CD4-positive, alpha-beta memory T cell (primary cell): ENCODE data around the gene ARMH3. TPM values are rescaled to one million over a fixed set of nuclear protein-coding genes. Genes with fewer than 3 reads are reported as not detected.

ENCODE experiments used
- CTCF ChIA-PET: fragments of 350-600 bp; sonication (Branson Sonifier 250); formaldehyde crosslinking; loops from one replicate; lab custom pipeline; 2021; ENCODE audit warnings: inconsistent platforms; ENCODE audit not compliant: partially characterized antibody; lab: Charles Lee
- POLR2A ChIA-PET: fragments of 350-600 bp; sonication (Branson Sonifier 250); formaldehyde crosslinking; loops from one replicate; lab custom pipeline; 2021; ENCODE audit not compliant: partially characterized antibody; lab: Charles Lee
- DNase-seq, 5 donors: peaks; one replicate each; pipeline versions ENCODE4 v3.0.0 to v3.0.0-alpha.2; 2020 to 2022; ENCODE audit warnings: mixed read lengths in 1 of 5
- H3K27ac ChIP-seq: one replicate; pipeline ENCODE4 v1.7.0; 2013; ENCODE audit warnings: low read depth, low read length
- H3K27me3 ChIP-seq: 2 replicates; pipeline ENCODE4 v1.7.0; 2013; ENCODE audit warnings: mild to moderate bottlenecking, low read length, moderate library complexity; ENCODE audit not compliant: insufficient read depth
- H3K36me3 ChIP-seq: 2 replicates; pipeline ENCODE4 v1.7.0; 2013; ENCODE audit warnings: mild to moderate bottlenecking, low read length, moderate library complexity; ENCODE audit not compliant: insufficient read depth
- H3K4me1 ChIP-seq: 2 replicates; pipeline ENCODE4 v1.7.0; 2013; ENCODE audit warnings: mild to moderate bottlenecking, low read length, moderate library complexity; ENCODE audit not compliant: insufficient read depth
- H3K4me3 ChIP-seq, 2 donors: one replicate each; pipeline ENCODE4 v1.7.0; 2013; ENCODE audit warnings: low read length in 2 of 2, mild to moderate bottlenecking in 1 of 2
- H3K9me3 ChIP-seq, 2 donors: one replicate each; pipeline ENCODE4 v1.7.0; 2013; ENCODE audit warnings: low read length in 2 of 2, control low read depth in 1 of 2; ENCODE audit not compliant: control insufficient read depth in 1 of 2
- H3K27ac Mint-ChIP-seq, 7 donors: one replicate each; pipeline ENCODE4 v1.8.0; 2020 to 2021; ENCODE audit warnings: mixed read lengths in 7 of 7, mild to moderate bottlenecking in 6 of 7, inconsistent platforms in 3 of 7, moderate library complexity in 3 of 7
- H3K27me3 Mint-ChIP-seq, 2 donors: one replicate each; pipeline ENCODE4 v1.8.0; 2020 to 2021; ENCODE audit warnings: mixed read lengths in 2 of 2
- H3K36me3 Mint-ChIP-seq, 2 donors: one replicate each; pipeline ENCODE4 v1.8.0; 2020 to 2021; ENCODE audit warnings: mixed read lengths in 2 of 2, inconsistent platforms in 1 of 2, mild to moderate bottlenecking in 1 of 2
- H3K4me1 Mint-ChIP-seq, 4 donors: one replicate each; pipeline ENCODE4 v1.8.0; 2020 to 2021; ENCODE audit warnings: mixed read lengths in 4 of 4, mild to moderate bottlenecking in 1 of 4
- H3K4me3 Mint-ChIP-seq, 8 donors: one replicate each; pipeline ENCODE4 v1.8.0; 2020 to 2021; ENCODE audit warnings: mixed read lengths in 8 of 8, mild to moderate bottlenecking in 7 of 8, moderate library complexity in 6 of 8, inconsistent platforms in 3 of 8
- H3K9me3 Mint-ChIP-seq, 8 donors: one replicate each; pipeline ENCODE4 v1.8.0; 2020 to 2021; ENCODE audit warnings: mixed read lengths in 8 of 8, mild to moderate bottlenecking in 5 of 8, inconsistent platforms in 3 of 8, moderate library complexity in 1 of 8
- intact Hi-C: fragments of 100-400 bp; cut with micrococcal nuclease; formaldehyde crosslinking; loops from one replicate; pipeline ENCODE4 v1.15.1; 2023
- polyA plus RNA-seq, 2 donors: library from polyadenylated mRNA; unstranded; fragments of 300-500 nt; fragmentation: Illumina TruSeq; gene quantifications; one replicate each; pipeline ENCODE4 v1.2.3, GENCODE V29; 2021
- total RNA-seq, 2 experiments: library from RNA; stranded (reverse); gene quantifications; one replicate each; pipeline ENCODE4 v1.2.3, GENCODE V29; 2021

The ARMH3 gene
- total and polyA plus RNA-seq, 4 experiments from 2014 or later: 21.9 to 31.8 (median 30.0) TPM

- intact Hi-C loops: no loop called here
- Histone ChIP-seq H3K27ac (peak overlapping the region; percentile 90), H3K4me3 (peak overlapping the region in 1 of 2 donors; percentile 49), H3K4me1 (peaks cover 42% of the 10 kb centered on the region), H3K27me3 (no peaks in the 10 kb centered on the region), H3K36me3 (no peaks in the 10 kb centered on the region), H3K9me3 (no peaks in the 10 kb centered on the region)
- H3K9me3 Mint-ChIP-seq: peaks cover 0 to 2% (median 0%) of the 10 kb centered on the region in 8 donors
- no peaks in the 10 kb centered on the region for H3K27me3 Mint-ChIP-seq
- peaks cover 0 to 16% of the 10 kb centered on the region in 2 donors for H3K36me3 Mint-ChIP-seq
- POLR2A ChIA-PET: interaction anchor here (0.8 to 4.3 kb wide), 7 partner anchors 11 to 248 kb away, joined by 3 to 49 read pairs (median 4); partner anchors contain the start of genes ARMH3 and OGA
- CTCF ChIA-PET: interaction anchor here (1.0 to 1.6 kb wide), 6 partner anchors 9 to 226 kb away, joined by 3 to 7 read pairs (median 3); partner anchors contain the start of gene ARMH3
- peaks cover 22 to 39% (median 31%) of the 10 kb centered on the region in 4 donors for H3K4me1 Mint-ChIP-seq
- peak overlapping the region; percentile 35 to 91 (median 89) for H3K27ac Mint-ChIP-seq
- no peak for DNase-seq
- peak overlapping the region; percentile 79 to 89 (median 87) for H3K4me3 Mint-ChIP-seq
These were observed 10.6 kb upstream of the ARMH3 start for GRCh38 chr10:102066399-102067088.

DNA sequence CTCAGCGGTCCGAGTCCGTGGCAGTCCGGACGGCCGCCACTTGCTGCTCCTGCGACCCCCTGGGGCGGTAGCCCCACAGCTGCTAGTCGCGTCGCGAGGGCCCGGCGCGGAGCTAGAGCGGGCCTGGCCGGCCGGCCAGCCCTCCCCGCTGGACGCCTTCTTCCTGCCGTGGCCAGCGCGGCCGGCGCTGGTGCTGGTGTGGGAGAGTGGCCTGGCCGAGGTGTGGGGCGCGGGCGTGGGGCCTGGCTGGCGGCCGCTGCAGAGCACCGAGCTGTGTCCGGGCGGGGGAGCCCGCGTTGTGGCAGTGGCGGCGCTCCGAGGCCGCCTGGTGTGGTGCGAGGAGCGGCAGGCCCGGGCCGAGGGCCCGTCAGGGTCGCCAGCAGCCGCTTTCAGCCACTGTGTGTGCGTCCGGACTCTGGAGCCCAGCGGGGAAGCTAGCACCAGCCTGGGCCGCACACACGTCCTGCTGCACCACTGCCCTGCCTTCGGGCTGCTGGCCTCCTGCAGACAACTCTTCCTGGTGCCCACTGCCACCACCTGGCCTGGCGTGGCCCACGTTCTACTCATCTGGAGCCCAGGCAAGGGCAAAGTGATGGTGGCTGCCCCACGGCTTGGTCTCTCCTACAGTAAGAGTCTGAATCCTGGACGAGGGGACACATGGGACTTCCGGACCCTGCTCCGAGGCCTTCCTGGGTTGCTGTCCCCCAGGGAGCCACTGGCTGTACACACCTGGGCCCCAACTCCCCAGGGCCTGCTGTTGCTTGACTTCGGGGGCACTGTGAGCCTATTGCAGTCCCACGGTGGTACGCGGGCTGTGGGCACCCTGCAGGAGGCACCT lies 9.8 kb upstream of the ARMH3 start:
- H3K27ac Mint-ChIP-seq: peak overlapping the region; percentile 61 to 91 (median 89)
- Histone ChIP-seq H3K4me3 (peak overlapping the region; percentile 49 to 57), H3K27me3 (no peaks in the 10 kb centered on the region), H3K36me3 (no peaks in the 10 kb centered on the region), H3K4me1 (peaks cover 42% of the 10 kb centered on the region), H3K9me3 (no peaks in the 10 kb centered on the region), H3K27ac (peak overlapping the region; percentile 90)
- ChIA-PET CTCF (interaction anchor here (1.0 to 1.3 kb wide), 5 partner anchors 9 to 225 kb away, joined by 3 to 7 read pairs (median 3); partner anchors contain the start of gene ARMH3), POLR2A (interaction anchor here (0.8 to 4.3 kb wide), 8 partner anchors 10 to 282 kb away, joined by 3 to 49 read pairs (median 4); partner anchors contain the start of genes ARMH3, LDB1 and NPM3)
- DNase-seq: peak in 3 of 5 donors; percentile 12 to 24 (median 17)
- intact Hi-C loops: loop anchor here (1.0 to 2.0 kb wide), 5 partner anchors 9 to 247 kb away; partner anchors contain the start of genes ARMH3, NOLC1 and OGA
- peaks cover 19 to 39% (median 31%) of the 10 kb centered on the region in 4 donors for H3K4me1 Mint-ChIP-seq
- H3K4me3 Mint-ChIP-seq: peak overlapping the region; percentile 79 to 89 (median 87)
- H3K9me3 Mint-ChIP-seq: peaks cover 0 to 2% (median 0%) of the 10 kb centered on the region in 8 donors
- peaks cover 0 to 16% of the 10 kb centered on the region in 2 donors for H3K36me3 Mint-ChIP-seq
- no peaks in the 10 kb centered on the region for H3K27me3 Mint-ChIP-seq

DNA sequence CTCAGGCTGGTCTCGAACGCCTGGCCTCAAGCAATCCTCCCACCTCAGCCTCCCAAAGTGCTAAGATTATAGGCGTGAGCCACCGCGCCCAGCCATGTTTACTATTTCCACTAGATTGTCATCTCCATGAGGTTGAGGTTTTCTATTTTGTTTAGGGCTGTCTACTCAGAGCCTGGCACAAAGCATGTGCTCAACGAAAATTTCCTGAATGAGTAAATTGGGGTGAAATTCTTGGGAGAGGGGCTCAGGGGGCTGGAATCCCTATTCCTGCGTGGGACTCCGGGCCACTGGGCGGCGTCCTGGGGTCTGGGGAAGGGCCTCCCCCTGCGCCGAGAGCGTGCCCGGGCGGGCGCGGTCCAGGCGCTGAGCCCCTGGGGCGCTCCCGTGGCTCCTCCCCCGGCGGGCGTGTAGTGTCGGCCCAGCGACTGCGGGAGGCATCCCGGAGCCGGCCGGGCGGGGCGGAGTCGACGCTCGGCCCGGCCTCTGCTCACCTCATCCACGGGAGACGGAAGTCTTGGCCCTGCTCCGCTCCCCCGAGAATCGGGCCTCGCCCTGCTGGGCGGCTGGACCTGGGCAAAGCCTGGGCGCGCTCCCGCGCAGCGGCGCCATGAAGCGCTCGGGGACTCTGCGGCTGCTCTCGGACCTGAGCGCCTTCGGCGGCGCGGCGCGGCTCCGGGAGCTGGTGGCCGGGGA lies 9.0 kb upstream of the ARMH3 start, which contains the start of gene HPS6:
Gene HPS6 (plus strand): TSS at position 482 of the 693 bp plus-strand sequence. CDS start 126 bp downstream, at position 608.
- H3K36me3 Mint-ChIP-seq: peaks cover 0 to 16% of the 10 kb centered on the region in 2 donors
- H3K27ac ChIP-seq: peak within 1 kb of the TSS; percentile 90
- H3K4me3 Mint-ChIP-seq: peak within 1 kb of the TSS; percentile 87 to 92 (median 88)
- H3K4me1 ChIP-seq: peaks cover 42% of the 10 kb centered on the region
- H3K36me3 ChIP-seq: no peaks in the 10 kb centered on the region
- DNase-seq: peak; percentile 86 to 90 (median 88)
- ChIA-PET CTCF (no interaction called here), POLR2A (interaction anchor here (0.9 to 4.3 kb wide), 6 partner anchors 9 to 282 kb away, joined by 3 to 49 read pairs (median 4); partner anchors contain the start of genes ARMH3, LDB1 and NPM3)
- H3K27me3 Mint-ChIP-seq: no peaks in the 10 kb centered on the region
- H3K9me3 Mint-ChIP-seq: peaks cover 0 to 2% (median 0%) of the 10 kb centered on the region in 8 donors
- peak within 1 kb of the TSS; percentile 92 to 99 (median 96) for H3K27ac Mint-ChIP-seq
- H3K9me3 ChIP-seq: no peaks in the 10 kb centered on the region
- H3K27me3 ChIP-seq: no peaks in the 10 kb centered on the region
- intact Hi-C loops: loop anchor here (1.0 to 2.0 kb wide), 5 partner anchors 9 to 246 kb away; partner anchors contain the start of genes ARMH3, NOLC1 and OGA
- H3K4me3 ChIP-seq: peak within 1 kb of the TSS; percentile 49 to 57
- H3K4me1 Mint-ChIP-seq: peaks cover 19 to 39% (median 29%) of the 10 kb centered on the region in 4 donors

- ChIA-PET CTCF (no interaction called here), POLR2A (interaction anchor here (1.6 to 4.3 kb wide), 2 partner anchors 9 to 56 kb away, joined by 6 to 49 read pairs; partner anchors contain the start of genes ARMH3 and LDB1)
- Mint-ChIP-seq H3K4me3 (peak overlapping the region; percentile 84 to 92 (median 88)), H3K27me3 (no peaks in the 10 kb centered on the region), H3K9me3 (peaks cover 0 to 2% (median 0%) of the 10 kb centered on the region in 8 donors), H3K36me3 (peaks cover 0 to 16% of the 10 kb centered on the region in 2 donors), H3K4me1 (peaks cover 17 to 37% (median 29%) of the 10 kb centered on the region in 4 donors), H3K27ac (peak overlapping the region; percentile 92 to 99 (median 96))
- intact Hi-C loops: loop anchor here (2.0 kb wide), 1 partner anchor 246 kb away; the partner anchor contains the start of gene OGA
- peak overlapping the region; percentile 90 for H3K27ac ChIP-seq
- peaks cover 42% of the 10 kb centered on the region for H3K4me1 ChIP-seq
- no peaks in the 10 kb centered on the region for H3K9me3 ChIP-seq
- no peaks in the 10 kb centered on the region for H3K27me3 ChIP-seq
- no peak for DNase-seq
- no peaks in the 10 kb centered on the region for H3K36me3 ChIP-seq
- H3K4me3 ChIP-seq: peak overlapping the region; percentile 17 to 49
These were observed 8.5 kb upstream of the ARMH3 start for GRCh38 chr10:102064503-102064867.

DNA sequence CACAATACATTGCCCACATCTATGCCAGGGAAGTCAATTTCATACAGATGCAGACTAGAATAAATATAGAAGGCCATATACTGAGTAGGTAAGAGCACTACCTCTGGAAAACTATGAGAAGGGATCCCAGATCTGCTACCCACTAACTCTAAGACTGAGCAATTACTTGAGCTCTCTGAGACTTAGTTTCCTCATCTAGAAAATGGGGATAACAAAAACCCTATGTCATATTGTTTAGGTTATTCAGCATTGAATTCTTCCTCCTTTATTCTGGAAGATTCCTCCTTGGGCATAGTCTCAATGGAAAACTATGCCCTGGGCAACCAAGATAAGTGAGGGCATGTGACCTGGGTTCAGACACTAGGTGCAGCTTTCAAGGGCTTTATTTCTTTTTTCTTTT lies 4.0 kb upstream of the ARMH3 start:
- no peaks in the 10 kb centered on the region for H3K27me3 Mint-ChIP-seq
- H3K36me3 ChIP-seq: no peaks in the 10 kb centered on the region
- peaks cover 17 to 25% (median 22%) of the 10 kb centered on the region in 4 donors for H3K4me1 Mint-ChIP-seq
- DNase-seq: no peak
- peaks cover 17% of the 10 kb centered on the region for H3K4me1 ChIP-seq
- intact Hi-C loops: loop anchor here (5.0 kb wide), 2 partner anchors 228 to 708 kb away; partner anchors contain the start of gene BTRC
- H3K4me3 ChIP-seq: no peak overlapping the region
- H3K36me3 Mint-ChIP-seq: peaks cover 0 to 10% of the 10 kb centered on the region in 2 donors
- H3K9me3 ChIP-seq: no peaks in the 10 kb centered on the region
- no peaks in the 10 kb centered on the region for H3K9me3 Mint-ChIP-seq
- H3K27ac ChIP-seq: no peak overlapping the region
- ChIA-PET CTCF (interaction anchor here (0.8 to 2.7 kb wide), 4 partner anchors 9 to 72 kb away, joined by 3 to 11 read pairs (median 3); no protein-coding TSS in a partner anchor), POLR2A (interaction anchor here (0.7 kb wide), 1 partner anchor 8 kb away, joined by 3 read pairs; no protein-coding TSS in a partner anchor)
- no peak overlapping the region for H3K4me3 Mint-ChIP-seq
- H3K27ac Mint-ChIP-seq: no peak overlapping the region
- H3K27me3 ChIP-seq: no peaks in the 10 kb centered on the region
